ENCODE data around the gene FNDC5. TPM values are rescaled to one million over a fixed set of nuclear protein-coding genes. Genes with fewer than 3 reads are reported as not detected.

Gene FNDC5
- total RNA-seq, 1 donor from 2014 or later, result 743 TPM

GRCh38 chr1:32886004-32886827 is 15.5 kb upstream of the FNDC5 start, which contains the start of gene HPCA:
TSS of gene HPCA (plus strand) at chr1:32886491. CDS start at chr1:32888899, 2,408 bp downstream.
- peaks cover 7% of the 10 kb centered on the region for H3K36me3 Mint-ChIP-seq (ENCODE audit: unreplicated experiment)
- peak within 1 kb of the TSS; percentile 92 for H3K27ac Mint-ChIP-seq (ENCODE audit: unreplicated experiment)
- TF ChIP-seq CTCF (IDR thresholded peaks at IDR 0.05; ENCODE audit: partially characterized antibody, unreplicated experiment), result peak; percentile 48
- H3K4me3 Mint-ChIP-seq (ENCODE audit: unreplicated experiment), result peak within 1 kb of the TSS; percentile 96
- peaks cover 10% of the 10 kb centered on the region for H3K27me3 Mint-ChIP-seq (ENCODE audit: unreplicated experiment)
- DNase-seq, result peak; percentile 80
- peaks cover 17% of the 10 kb centered on the region for H3K9me3 Mint-ChIP-seq (ENCODE audit: unreplicated experiment)
- H3K4me1 Mint-ChIP-seq (ENCODE audit: low read depth, unreplicated experiment), result peaks cover 48% of the 10 kb centered on the region

- Mint-ChIP-seq H3K27ac (ENCODE audit: unreplicated experiment) (peak overlapping the region; percentile 92), H3K27me3 (ENCODE audit: unreplicated experiment) (peaks cover 10% of the 10 kb centered on the region), H3K9me3 (ENCODE audit: unreplicated experiment) (peaks cover 17% of the 10 kb centered on the region), H3K4me3 (ENCODE audit: unreplicated experiment) (peak overlapping the region; percentile 83), H3K4me1 (ENCODE audit: low read depth, unreplicated experiment) (peaks cover 50% of the 10 kb centered on the region), H3K36me3 (ENCODE audit: unreplicated experiment) (peaks cover 7% of the 10 kb centered on the region)
- no peak for DNase-seq
- TF ChIP-seq CTCF (IDR thresholded peaks at IDR 0.05; ENCODE audit: partially characterized antibody, unreplicated experiment), result no peak
These were observed 14.9 kb upstream of the FNDC5 start for GRCh38 chr1:32885676-32886003.

- Mint-ChIP-seq H3K27ac (ENCODE audit: unreplicated experiment) (peak overlapping the region; percentile 92), H3K4me1 (ENCODE audit: low read depth, unreplicated experiment) (peaks cover 42% of the 10 kb centered on the region), H3K27me3 (ENCODE audit: unreplicated experiment) (peaks cover 10% of the 10 kb centered on the region), H3K4me3 (ENCODE audit: unreplicated experiment) (peak overlapping the region; percentile 83), H3K9me3 (ENCODE audit: unreplicated experiment) (peaks cover 17% of the 10 kb centered on the region), H3K36me3 (ENCODE audit: unreplicated experiment) (peaks cover 6% of the 10 kb centered on the region)
- no peak for DNase-seq
- TF ChIP-seq CTCF (IDR thresholded peaks at IDR 0.05; ENCODE audit: partially characterized antibody, unreplicated experiment), result no peak
These were observed 14.0 kb upstream of the FNDC5 start for GRCh38 chr1:32884726-32885125.

GRCh38 chr1:32884032-32884372 is 13.3 kb upstream of the FNDC5 start:
- H3K27ac Mint-ChIP-seq (ENCODE audit: unreplicated experiment), result peak overlapping the region; percentile 93
- H3K4me1 Mint-ChIP-seq (ENCODE audit: low read depth, unreplicated experiment), result peaks cover 38% of the 10 kb centered on the region
- H3K36me3 Mint-ChIP-seq (ENCODE audit: unreplicated experiment), result no peaks in the 10 kb centered on the region
- H3K4me3 Mint-ChIP-seq (ENCODE audit: unreplicated experiment), result peak overlapping the region; percentile 49
- peaks cover 7% of the 10 kb centered on the region for H3K27me3 Mint-ChIP-seq (ENCODE audit: unreplicated experiment)
- DNase-seq, result no peak
- no peak for TF ChIP-seq CTCF (IDR thresholded peaks at IDR 0.05; ENCODE audit: partially characterized antibody, unreplicated experiment)
- peaks cover 12% of the 10 kb centered on the region for H3K9me3 Mint-ChIP-seq (ENCODE audit: unreplicated experiment)

- DNase-seq, result no peak
- H3K4me1 Mint-ChIP-seq (ENCODE audit: low read depth, unreplicated experiment), result peaks cover 36% of the 10 kb centered on the region
- H3K27me3 Mint-ChIP-seq (ENCODE audit: unreplicated experiment), result peaks cover 7% of the 10 kb centered on the region
- peaks cover 12% of the 10 kb centered on the region for H3K9me3 Mint-ChIP-seq (ENCODE audit: unreplicated experiment)
- no peaks in the 10 kb centered on the region for H3K36me3 Mint-ChIP-seq (ENCODE audit: unreplicated experiment)
- peak overlapping the region; percentile 49 for H3K4me3 Mint-ChIP-seq (ENCODE audit: unreplicated experiment)
- no peak for TF ChIP-seq CTCF (IDR thresholded peaks at IDR 0.05; ENCODE audit: partially characterized antibody, unreplicated experiment)
- peak overlapping the region; percentile 93 for H3K27ac Mint-ChIP-seq (ENCODE audit: unreplicated experiment)
These were observed 12.8 kb upstream of the FNDC5 start for GRCh38 chr1:32883338-32884031.

All from glutamatergic neuron (in vitro differentiated cells).